IPS-20b (cell line): ENCODE measurements around the gene ABCC6.
"Not testable (repeated sequence)": the region's sequence is repeated elsewhere in the genome, so short reads cannot be mapped to it uniquely, and the experiment has no call there.

Experiments used
- H3K27ac ChIP-seq: one replicate; pipeline ENCODE4 v1.5.1; 2013; ENCODE audit warnings: low read length
- H3K27me3 ChIP-seq: 2 replicates; pipeline ENCODE4 v1.6.1; 2013; ENCODE audit warnings: mild to moderate bottlenecking, low read length, inconsistent platforms; ENCODE audit not compliant: insufficient read depth
- H3K36me3 ChIP-seq: 2 replicates; pipeline ENCODE4 v1.6.1; 2013; ENCODE audit warnings: low read depth, mild to moderate bottlenecking, inconsistent platforms, low read length, moderate library complexity; ENCODE audit not compliant: insufficient read depth
- H3K4me1 ChIP-seq: 2 replicates; pipeline ENCODE4 v1.6.1; 2013; ENCODE audit warnings: mild to moderate bottlenecking, control low read depth, inconsistent platforms, low read length, moderate library complexity; ENCODE audit not compliant: insufficient read depth
- H3K4me3 ChIP-seq: 2 replicates; pipeline ENCODE4 v1.5.1; 2013; ENCODE audit warnings: mild to moderate bottlenecking, low read length, inconsistent platforms
- H3K9ac ChIP-seq: 2 replicates; pipeline ENCODE4 v1.6.1; 2013; ENCODE audit warnings: low read depth, mild to moderate bottlenecking, inconsistent platforms, low read length, moderate library complexity
- H3K9me3 ChIP-seq: 2 replicates; pipeline ENCODE4 v1.6.1; 2013; ENCODE audit warnings: mild to moderate bottlenecking, low read depth, low read length, inconsistent platforms; ENCODE audit not compliant: insufficient read depth

The ABCC6 gene

GRCh38 chr16:16200391-16200790 lies 22.9 kb downstream of the ABCC6 start:
- not testable (repeated sequence) for H3K4me3 ChIP-seq, H3K9ac ChIP-seq, H3K9me3 ChIP-seq, H3K27ac ChIP-seq, H3K27me3 ChIP-seq, H3K4me1 ChIP-seq, H3K36me3 ChIP-seq

GRCh38 chr16:16199428-16199827 lies 23.9 kb downstream of the ABCC6 start:
- H3K27ac ChIP-seq, H3K9ac ChIP-seq, H3K36me3 ChIP-seq: not testable (repeated sequence)

GRCh38 chr16:16197966-16198365 lies 25.3 kb downstream of the ABCC6 start:
- Histone ChIP-seq H3K9ac (no peak overlapping the region), H3K27me3 (no peaks in the 10 kb centered on the region), H3K36me3 (no peaks in the 10 kb centered on the region), H3K4me1 (no peaks in the 10 kb centered on the region), H3K9me3 (no peaks in the 10 kb centered on the region), H3K4me3 (no peak overlapping the region), H3K27ac (no peak overlapping the region)

More at GRCh38 chr16:16199428-16199827, 23.9 kb downstream of the ABCC6 start:
- H3K9me3 ChIP-seq, H3K27me3 ChIP-seq, H3K4me3 ChIP-seq, H3K4me1 ChIP-seq: not testable (repeated sequence)

DNA sequence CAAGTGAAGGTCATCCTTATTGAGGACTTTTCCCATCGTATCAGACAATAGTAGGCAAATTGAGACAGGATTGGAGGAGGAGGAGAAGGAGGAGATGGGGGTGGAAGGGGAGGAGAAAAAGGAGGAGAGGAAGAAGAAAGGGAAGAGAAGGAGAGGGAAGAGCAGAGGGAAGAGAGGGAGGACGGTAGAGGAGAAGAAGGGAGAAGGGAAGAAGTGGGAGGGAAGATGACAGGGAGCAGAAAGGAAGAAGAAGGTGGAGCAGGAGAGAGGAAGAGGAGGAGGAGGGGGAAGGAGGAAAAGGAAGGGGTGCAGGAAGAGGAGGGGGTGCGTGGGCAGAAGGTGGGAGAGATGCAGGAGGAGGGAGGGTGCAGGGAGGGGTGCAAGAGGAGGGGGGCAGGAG lies 26.0 kb downstream of the ABCC6 start:
- Histone ChIP-seq H3K9me3 (no peaks in the 10 kb centered on the region), H3K27ac (no peak overlapping the region), H3K36me3 (no peaks in the 10 kb centered on the region), H3K27me3 (no peaks in the 10 kb centered on the region), H3K4me3 (no peak overlapping the region), H3K4me1 (no peaks in the 10 kb centered on the region), H3K9ac (no peak overlapping the region)

DNA sequence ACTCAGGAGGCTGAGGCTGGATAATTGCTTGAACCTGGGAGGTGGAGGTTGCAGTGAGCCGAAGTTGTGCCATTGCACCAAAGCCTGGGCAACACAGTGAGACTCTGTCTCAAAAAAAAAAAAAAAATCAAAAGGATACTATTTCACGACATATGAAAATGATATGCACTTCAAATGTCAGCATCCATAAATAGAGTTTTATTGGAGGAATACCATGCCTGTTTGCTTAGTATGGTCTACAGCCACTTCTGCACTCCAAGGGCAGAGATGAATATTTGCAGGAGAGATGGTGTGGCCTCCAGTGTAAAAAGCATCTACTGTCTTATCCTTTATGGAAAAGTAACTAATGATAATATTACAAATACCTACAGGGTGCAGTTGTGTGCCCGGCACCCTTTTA lies 27.2 kb downstream of the ABCC6 start:
- Histone ChIP-seq H3K36me3 (no peaks in the 10 kb centered on the region), H3K4me1 (no peaks in the 10 kb centered on the region), H3K9ac (no peak overlapping the region), H3K27me3 (no peaks in the 10 kb centered on the region), H3K4me3 (no peak overlapping the region), H3K9me3 (no peaks in the 10 kb centered on the region), H3K27ac (no peak overlapping the region)

- H3K9me3 ChIP-seq = no peaks in the 10 kb centered on the region
- no peaks in the 10 kb centered on the region for H3K36me3 ChIP-seq
- no peaks in the 10 kb centered on the region for H3K4me1 ChIP-seq
- H3K27ac ChIP-seq = no peak overlapping the region
- 0 out of 2 replicates have a peak overlapping the region, but pooled peaks have one; percentile 37 for H3K9ac ChIP-seq
- H3K27me3 ChIP-seq = no peaks in the 10 kb centered on the region
- H3K4me3 ChIP-seq = no peak overlapping the region
These were observed 31.7 kb downstream of the ABCC6 start for GRCh38 chr16:16191493-16192167.

DNA sequence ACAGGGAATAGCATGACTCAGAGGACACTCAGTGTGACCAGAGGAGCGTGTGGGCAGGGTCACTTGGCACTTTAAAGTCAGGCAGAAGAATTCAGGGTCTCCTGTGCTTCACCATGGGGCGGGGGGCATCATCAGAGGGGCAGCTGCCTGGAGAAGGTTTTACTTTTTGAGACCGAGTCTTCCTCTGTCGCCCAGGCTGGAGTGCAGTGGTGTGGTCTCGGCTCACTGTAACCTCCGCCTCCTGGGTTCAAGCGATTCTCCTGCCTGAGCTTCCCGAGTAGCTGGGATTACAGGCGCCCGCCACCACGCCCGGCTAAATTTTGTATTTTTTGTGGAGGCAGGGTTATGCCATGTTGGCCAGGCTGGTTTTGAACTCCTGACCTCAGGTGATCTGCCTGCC lies 32.3 kb downstream of the ABCC6 start:
- not testable (repeated sequence) for H3K36me3 ChIP-seq, H3K9ac ChIP-seq, H3K27ac ChIP-seq, H3K4me3 ChIP-seq, H3K27me3 ChIP-seq, H3K9me3 ChIP-seq, H3K4me1 ChIP-seq

GRCh38 chr16:16190546-16190945 lies 32.7 kb downstream of the ABCC6 start:
- H3K9me3 ChIP-seq = no peaks in the 10 kb centered on the region
- H3K4me1 ChIP-seq = no peaks in the 10 kb centered on the region
- H3K27me3 ChIP-seq = no peaks in the 10 kb centered on the region
- no peaks in the 10 kb centered on the region for H3K36me3 ChIP-seq
- no peak overlapping the region for H3K4me3 ChIP-seq
- no peak overlapping the region for H3K27ac ChIP-seq
- no peak overlapping the region for H3K9ac ChIP-seq

DNA sequence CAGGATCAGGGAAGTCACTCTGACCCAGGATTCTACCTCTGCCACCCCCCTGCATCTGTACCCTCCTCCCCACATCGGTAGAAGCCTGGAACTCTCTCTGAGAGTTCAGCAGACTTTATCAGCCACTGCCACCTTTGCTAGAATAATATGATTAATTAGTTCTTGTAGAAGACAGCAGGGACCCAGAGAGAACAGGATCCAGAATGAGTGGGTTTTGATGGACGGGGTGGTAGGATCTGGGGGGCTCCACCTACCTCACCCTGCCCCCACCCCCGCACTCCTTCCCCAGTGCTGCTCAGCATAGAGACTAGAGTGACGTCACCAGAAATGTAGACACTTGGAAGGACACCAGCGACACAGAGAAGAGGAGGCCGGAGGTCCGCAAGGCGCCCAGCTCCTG lies 33.5 kb downstream of the ABCC6 start:
- Histone ChIP-seq H3K4me1 (no peaks in the 10 kb centered on the region), H3K9ac (no peak overlapping the region), H3K36me3 (no peaks in the 10 kb centered on the region), H3K4me3 (no peak overlapping the region), H3K27me3 (no peaks in the 10 kb centered on the region), H3K27ac (no peak overlapping the region), H3K9me3 (no peaks in the 10 kb centered on the region)

DNA sequence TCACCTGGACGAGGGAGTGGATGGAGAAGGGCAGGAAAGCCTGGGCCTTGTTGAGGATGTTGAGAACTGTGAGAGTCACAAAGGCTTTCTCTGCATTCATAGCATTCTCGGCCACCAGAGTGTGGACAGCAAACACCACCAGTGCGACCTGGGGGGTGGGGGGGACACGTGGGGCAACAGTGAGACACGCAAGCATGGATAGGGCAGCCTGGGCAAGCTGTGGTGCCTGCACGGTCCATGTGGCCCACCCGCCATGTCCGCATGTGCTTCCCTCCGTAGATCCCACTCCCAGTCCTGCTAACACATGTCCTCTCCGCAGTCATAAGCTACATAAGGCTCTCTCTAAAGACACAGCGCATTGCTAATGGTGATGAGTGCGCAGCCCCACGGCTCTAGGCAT lies 34.5 kb downstream of the ABCC6 start:
- no peak overlapping the region for H3K9ac ChIP-seq
- no peak overlapping the region for H3K27ac ChIP-seq
- H3K4me1 ChIP-seq = no peaks in the 10 kb centered on the region
- no peaks in the 10 kb centered on the region for H3K36me3 ChIP-seq
- no peak overlapping the region for H3K4me3 ChIP-seq
- no peaks in the 10 kb centered on the region for H3K9me3 ChIP-seq
- no peaks in the 10 kb centered on the region for H3K27me3 ChIP-seq

GRCh38 chr16:16186820-16187219 lies 36.5 kb downstream of the ABCC6 start:
- Histone ChIP-seq H3K4me3 (no peak overlapping the region), H3K9ac (no peak overlapping the region), H3K9me3 (no peaks in the 10 kb centered on the region), H3K27me3 (no peaks in the 10 kb centered on the region), H3K4me1 (no peaks in the 10 kb centered on the region), H3K27ac (no peak overlapping the region), H3K36me3 (no peaks in the 10 kb centered on the region)

- no peaks in the 10 kb centered on the region for H3K4me1 ChIP-seq
- no peak overlapping the region for H3K27ac ChIP-seq
- H3K9ac ChIP-seq = no peak overlapping the region
These were observed 38.2 kb downstream of the ABCC6 start for GRCh38 chr16:16185095-16185494.

More at GRCh38 chr16:16185095-16185494, 38.2 kb downstream of the ABCC6 start:
- H3K9me3 ChIP-seq = no peaks in the 10 kb centered on the region
- H3K27me3 ChIP-seq = no peaks in the 10 kb centered on the region
- H3K36me3 ChIP-seq = no peaks in the 10 kb centered on the region
- no peak overlapping the region for H3K4me3 ChIP-seq
